T47D (cell line): ENCODE measurements around the gene SNX32.

Experiments
- DNase-seq, 2 experiments: peaks; one replicate each; pipeline versions ENCODE4 v3.0.0 to v3.0.0-alpha.2; 2011 to 2012; ENCODE audit warnings: low read depth in 1 of 2, low spot score in 1 of 2
- JUND ChIP-seq: IDR thresholded peaks from 2 replicates; pipeline ENCODE4 v1.6.1; 2012; ENCODE audit warnings: low read depth
- in situ Hi-C: cut with HindIII; loops from 2 replicates; pipeline ENCODE4 v1.10.0; 2016; ENCODE audit warnings: low sequenced_read_pairs, low pct_unique_long_range_greater_than_20kb

Gene SNX32

DNA sequence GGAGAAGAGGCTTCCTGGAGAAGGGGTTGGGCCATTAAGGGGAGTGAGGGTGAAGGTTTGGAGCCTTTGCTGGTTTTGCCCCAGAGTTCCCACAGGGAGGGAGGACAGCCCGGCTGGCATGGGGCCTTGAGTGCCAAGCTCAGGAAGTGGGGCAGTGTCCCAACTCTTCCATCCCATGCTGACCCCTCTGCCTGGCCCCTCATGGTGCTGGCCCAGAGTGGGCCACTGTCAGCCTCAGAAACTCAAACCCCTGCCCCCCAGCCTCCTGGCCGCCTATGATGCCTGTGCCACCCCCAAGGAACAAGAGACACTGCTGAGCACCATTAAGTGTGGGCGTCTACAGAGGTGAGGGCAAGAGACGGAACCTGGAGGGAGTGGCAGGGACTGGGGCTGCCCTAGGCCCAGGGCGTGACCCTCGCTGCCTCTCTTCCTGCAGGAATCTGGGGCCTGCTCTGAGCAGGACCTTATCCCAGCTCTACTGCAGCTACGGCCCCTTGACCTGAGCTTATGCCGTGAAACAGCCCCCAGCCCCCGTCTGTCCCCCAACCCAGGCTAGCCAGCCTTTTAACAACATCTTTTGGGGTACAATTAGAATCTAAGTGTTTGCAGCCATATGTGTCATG lies 31.9 kb downstream of the SNX32 start:
- DNase-seq: no peak
- in situ Hi-C loops: no loop called here
- no peak for TF ChIP-seq JUND

DNA sequence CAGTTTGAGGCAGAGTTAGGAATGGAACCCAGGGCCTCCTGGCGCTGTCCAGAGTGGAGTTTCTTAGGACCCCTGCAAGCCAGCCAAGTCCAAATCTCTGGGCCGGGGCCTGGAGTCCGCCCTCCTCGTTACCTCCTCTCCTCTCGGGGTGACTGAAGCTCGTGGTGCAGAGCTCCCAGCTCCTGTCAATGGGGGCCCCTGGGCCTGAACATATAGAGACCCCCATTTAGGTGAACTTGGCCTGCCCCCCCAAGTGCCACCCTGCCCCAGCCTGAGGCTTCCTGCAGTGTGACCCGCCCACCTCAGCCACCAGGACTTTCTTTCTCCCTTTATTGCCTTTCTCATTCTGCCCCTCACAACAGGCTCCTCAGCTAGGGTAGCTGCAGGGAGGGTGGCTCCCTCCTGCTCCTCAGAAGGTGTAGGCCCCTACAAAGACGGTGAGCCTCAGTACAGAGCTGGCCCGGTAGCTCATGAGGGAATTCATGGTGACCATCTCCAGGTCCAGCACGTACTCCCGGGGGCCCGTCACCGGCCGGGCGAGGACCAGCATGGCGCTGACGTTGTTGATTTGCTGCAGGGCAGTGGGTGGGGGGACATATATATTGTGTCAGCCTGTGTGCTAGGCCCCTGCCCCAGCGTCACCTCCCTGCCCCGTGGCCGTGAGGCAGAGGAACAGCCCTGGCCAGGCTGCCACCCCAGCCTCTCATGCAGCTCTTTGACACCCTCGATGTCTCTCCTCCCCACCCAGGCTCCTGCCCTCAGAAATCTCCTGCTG lies 32.9 kb downstream of the SNX32 start:
- in situ Hi-C loops: no loop called here
- DNase-seq: no peak
- TF ChIP-seq JUND: no peak

DNA sequence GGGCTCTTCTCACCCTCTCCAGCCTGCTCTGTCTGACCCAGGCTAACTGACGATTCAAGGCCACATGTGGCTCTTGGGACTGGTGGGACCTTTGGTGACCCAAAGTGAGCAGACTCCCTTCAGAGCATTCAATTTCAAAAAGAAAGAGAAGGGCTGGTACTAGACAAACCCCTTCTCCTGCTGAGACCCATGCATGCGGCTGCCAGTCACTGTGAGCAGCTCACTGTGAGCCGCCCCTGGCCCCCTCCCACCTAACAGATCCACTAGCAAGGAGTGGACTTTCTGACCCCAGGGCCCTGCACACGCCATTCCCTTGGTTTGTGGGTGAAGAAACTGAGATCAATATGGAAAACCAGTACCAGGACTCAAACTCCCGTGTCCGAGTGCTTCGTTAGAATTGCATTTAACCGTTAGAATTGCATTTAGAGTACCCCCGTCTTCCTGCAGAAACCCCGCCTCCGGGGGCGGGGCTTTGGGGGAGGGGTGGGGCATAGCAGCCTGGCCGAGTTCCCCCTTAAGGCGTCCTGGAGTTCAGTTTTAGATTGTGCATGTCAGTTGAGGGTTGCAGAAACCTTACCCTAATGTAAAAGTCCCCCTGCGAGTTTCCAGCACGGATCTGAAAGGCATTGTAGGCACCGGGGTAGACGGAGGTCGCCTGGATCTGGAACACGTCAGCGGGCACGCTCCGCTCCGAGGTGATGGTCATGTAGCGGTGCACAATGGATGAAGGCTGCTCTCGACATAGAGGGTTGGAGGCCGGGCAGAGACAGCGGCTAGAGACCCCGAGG lies 33.7 kb downstream of the SNX32 start:
- in situ Hi-C loops: no loop called here
- no peak for TF ChIP-seq JUND
- no peak for DNase-seq

DNA sequence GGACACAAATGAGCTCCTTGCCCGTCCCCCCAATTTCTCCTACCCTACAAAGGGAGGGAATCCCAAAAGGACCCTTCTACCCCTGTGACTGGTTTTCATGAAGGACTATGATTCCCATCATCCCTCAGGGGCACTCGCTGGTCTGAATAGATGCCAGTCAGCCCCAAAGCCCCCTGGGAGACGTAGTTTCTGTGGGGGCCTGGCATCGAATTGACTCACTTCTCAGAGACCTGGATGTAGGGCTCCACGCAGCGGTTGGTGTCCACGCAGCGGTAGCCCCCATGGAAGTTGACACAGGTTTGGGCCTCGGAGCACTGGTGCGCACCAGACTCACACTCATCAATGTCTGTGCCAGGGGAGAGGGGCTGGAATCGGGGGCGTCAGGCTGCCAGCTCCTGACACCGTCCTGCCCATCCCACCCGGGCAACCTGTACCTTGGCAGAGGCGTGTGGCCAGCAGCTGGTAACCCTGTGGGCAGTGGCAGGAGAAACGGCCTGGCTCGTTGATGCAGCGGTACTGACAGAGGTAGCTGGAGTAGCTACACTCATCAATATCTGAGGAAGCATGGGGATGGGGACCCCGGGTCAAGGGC lies 34.4 kb downstream of the SNX32 start:
- in situ Hi-C loops: no loop called here
- no peak for TF ChIP-seq JUND
- DNase-seq: peak in 1 of 2 experiments; percentile 52

DNA sequence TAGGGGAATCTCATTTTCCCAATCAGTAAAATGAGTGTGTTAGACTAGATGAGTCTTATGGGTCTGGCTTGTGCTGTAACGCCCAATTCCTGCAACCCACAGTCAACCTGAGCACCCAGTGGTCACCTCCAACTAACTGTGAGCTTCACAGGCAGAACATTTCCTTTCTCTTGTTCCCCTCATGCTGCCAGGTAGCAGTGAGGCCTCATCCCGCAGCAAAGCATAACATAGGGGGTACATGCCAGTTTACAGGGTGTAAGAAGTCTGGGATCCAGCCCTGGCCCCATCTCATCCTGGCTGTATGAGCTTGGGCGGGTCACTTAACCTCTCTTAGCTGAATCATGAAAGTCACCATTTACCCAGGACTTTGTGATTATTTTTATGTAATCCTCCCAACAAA lies 35.1 kb downstream of the SNX32 start:
- TF ChIP-seq JUND: no peak
- no peak for DNase-seq
- in situ Hi-C loops: no loop called here

DNA sequence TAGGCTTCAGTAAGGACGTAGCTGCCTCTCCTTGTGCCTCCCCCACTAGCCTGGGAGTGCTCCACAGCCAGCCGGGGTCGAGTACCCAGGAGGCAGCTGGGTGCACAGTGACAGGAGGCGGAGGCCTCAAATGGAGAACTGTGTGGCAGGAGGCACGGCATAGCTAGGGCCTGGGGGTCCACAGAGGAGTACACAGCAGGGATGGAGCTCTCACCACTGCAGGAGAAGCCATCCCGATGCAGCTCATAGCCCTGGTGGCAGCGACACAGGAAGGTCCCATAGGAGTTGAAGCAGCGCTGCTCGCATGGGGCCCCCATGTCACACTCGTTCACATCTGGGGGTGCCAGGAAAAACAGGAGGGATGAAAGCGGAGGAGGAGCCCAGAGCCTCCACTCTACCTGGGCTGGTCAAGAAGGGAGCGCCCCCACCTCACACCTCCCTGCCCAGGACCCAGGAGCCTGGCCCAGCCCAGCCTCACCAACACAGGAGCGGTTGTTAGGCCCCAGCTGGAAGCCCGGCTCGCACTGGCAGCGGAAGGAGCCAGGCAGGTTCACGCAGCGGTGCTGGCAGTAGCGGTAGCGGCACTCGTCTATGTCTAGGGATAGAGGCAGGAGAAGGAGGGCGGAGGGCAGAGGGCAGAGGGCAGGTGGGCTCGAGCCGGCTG lies 36.0 kb downstream of the SNX32 start:
- DNase-seq: no peak
- in situ Hi-C loops: no loop called here
- no peak for TF ChIP-seq JUND

DNA sequence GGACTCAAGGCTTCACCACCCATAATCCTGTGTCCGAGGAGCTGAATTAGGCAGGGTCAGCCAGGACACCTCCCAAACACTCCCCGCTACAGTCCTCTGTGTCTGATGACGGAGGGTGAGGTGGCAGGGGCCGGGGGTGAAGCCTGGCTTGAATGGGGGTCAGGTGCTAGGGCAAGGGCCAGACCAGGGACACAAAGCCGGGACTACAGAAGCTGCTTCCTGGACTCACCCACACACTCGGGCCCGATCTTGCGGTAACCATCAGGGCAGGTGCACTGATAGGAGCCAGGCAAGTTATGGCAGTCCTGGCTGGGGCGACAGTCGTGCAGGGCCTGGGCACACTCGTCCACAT lies 36.5 kb downstream of the SNX32 start:
- no peak for DNase-seq
- no peak for TF ChIP-seq JUND
- in situ Hi-C loops: no loop called here

DNA sequence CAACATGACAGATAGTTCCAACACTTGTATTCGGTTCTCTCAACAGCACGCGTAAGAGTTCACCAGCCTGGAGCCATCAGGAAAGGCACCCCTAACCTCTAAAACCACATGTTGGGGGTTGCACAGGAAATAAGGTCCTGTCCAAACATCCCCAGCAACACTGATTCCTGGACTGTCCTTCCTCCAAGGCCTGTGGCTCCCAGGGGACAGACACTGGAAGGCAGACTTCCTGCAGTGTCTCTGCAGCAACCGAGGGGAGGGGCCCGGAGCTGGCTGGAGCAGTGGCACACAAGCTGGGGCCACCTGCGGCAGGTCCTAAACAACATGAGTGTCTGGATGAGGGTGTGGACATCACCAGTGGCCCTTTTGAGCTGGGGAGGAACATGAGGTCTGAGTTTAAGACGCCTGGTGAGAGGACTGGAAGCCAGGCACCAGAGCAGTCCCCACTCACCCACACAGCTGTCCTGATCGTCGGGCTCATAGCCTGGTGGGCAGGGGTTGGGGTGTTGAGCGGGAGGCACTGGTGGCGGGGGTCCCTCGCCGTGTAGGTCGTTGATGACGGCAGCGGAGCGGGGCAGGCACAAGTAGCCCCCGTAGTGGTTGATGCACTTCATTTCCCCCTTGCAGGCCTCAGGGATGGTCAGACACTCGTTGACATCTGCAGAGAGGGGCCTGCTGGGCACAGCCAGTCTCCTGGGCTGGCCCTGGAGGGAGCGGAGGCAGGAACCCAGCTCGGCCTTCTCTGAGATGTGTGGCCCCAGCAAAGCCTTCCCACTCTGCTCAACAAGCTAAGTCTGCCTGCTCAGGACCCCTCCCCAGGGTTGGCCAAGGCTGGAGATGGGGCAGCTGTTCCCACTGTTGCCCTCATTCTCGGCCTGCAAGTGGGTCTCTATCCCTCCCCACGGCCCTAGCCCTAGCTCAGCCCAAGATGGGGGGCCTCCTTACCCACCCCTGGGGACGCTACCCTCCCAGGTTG lies 37.2 kb downstream of the SNX32 start:
- TF ChIP-seq JUND: no peak
- no peak for DNase-seq
- in situ Hi-C loops: no loop called here

DNA sequence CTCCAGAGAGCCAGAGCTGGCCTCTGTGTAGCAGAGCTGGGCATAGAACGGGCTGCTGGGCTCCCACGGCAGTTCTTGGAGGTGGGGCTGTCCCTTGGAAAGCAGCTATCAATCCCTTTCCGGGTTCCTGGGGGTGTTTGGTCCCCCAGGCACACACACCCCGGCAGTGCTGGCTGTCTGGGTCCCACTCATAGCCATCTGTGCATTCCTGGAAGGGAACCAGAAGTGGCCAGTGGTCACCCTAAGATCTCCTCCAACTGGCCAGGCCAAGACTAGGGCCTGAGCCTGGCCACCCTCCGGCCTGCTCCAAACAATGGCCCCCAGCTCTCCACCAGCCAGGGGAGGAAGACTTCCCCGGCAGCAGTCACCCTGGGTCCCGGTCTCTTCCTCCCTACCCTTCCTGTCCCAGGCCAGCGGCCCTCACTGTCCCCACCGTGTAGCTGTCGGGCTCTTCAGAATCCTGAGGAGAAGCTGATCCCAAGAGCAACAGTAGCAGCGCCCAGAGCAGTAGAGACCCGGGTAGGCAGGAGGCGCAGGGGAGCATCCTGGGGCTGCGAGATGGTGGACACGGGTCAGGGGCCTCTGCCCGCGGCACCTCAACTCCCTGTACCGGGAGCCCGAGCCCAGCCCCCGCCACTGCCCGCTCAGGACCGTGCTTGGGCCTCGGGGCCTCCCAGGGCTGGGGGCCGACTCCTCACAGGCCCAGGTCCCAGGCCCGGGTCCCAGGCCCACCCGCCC lies 38.2 kb downstream of the SNX32 start:
- in situ Hi-C loops: no loop called here
- DNase-seq: no peak
- no peak for TF ChIP-seq JUND

DNA sequence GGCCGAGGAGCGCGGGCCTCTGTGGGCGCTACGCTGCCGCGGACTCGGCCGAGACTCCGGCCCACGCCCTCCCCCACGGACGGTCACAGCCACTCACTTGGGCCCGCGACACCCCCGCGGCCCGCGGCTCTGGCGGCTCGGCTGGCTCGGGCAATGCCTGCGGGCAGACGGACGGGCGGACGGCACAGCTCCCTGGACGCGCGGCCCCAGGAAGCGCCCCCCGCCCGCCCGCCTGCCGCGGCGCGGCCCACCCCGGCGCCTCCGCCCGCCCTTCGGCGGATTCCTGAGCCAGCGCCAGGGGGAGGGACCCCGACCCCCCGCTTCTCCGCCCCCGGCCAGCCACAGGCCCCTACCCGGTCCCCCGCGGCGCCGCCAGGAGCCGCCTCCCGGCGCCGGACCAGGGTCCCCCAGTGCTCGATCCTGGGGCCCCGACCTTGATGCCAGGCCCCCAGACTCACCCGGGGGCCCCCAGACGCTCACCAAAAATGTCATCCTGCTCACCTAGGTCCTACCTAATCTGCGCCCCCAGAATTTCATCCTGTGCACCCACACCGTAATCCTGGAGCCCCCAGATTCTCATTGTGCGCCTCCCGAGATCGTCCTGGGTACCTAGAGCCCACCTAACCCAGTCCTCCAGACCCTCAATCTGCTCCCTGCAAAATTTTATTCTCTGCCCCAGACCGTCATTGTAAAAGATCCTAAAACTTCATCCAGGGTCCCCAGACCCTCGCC lies 39.0 kb downstream of the SNX32 start, which contains the start of gene EFEMP2:
TSS of gene EFEMP2 (minus strand) at position 215 of the 732 bp plus-strand sequence. CDS start 446 bp downstream, outside the sequence.
- in situ Hi-C loops: no loop called here
- DNase-seq: no peak
- TF ChIP-seq JUND: no peak
